Activated T-cell treated with anti-CD3 and anti-CD28 coated beads, Interleukin-2, amount 50 U/mL, for 48 hours (primary cell): ENCODE data around the gene TNFAIP8.

Experiments
- DNase-seq, 2 experiments: peaks; one replicate each; pipeline ENCODE4 v3.0.0-alpha.2; 2020

The TNFAIP8 gene

GRCh38 chr5:119355685-119356611 is at the start of gene TNFAIP8:
TSS of gene TNFAIP8 (plus strand) at chr5:119356019. CDS start at chr5:119356091, 72 bp downstream.
- peak; percentile 88 to 90 for DNase-seq

DNA sequence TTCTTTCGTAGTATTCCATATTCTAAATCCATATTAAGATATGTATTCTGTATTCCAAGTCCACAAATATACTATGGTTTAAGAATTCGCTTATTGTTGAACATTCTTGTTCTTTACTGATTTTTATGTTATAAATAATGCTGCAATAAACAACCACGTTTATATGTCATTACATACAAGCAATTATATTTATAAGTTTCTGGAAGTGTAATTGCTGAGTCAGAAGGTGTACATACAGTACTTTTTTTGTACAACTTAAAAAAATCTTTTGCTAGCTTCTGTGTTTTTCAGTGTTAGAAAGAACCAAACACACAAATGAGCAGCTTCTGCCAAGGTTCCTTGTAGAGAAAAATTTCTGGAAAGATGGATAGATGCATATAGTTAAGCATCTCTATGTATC is 48.6 kb upstream of the TNFAIP8 start:
- no peak for DNase-seq

GRCh38 chr5:119309326-119309725 is 46.5 kb upstream of the TNFAIP8 start:
- no peak for DNase-seq

DNA sequence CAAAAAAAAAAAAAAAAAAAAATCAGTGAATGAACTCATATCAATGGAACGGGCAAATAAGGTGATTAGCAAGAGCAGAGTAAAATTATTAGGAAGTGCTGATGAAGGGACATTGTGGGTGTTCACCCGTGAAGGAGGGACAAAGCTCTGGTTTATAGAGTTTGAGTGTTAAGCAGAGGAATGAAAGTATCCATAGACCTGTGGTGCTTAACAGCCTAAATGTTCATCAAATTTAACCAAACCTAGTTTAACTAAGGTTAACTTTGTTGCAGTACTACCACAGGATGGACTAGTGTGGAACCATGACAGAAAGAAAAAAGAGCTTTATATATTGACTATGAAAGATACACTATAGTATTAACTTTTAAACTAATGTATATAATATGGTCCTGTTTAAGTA is 44.1 kb upstream of the TNFAIP8 start:
- no peak for DNase-seq

DNA sequence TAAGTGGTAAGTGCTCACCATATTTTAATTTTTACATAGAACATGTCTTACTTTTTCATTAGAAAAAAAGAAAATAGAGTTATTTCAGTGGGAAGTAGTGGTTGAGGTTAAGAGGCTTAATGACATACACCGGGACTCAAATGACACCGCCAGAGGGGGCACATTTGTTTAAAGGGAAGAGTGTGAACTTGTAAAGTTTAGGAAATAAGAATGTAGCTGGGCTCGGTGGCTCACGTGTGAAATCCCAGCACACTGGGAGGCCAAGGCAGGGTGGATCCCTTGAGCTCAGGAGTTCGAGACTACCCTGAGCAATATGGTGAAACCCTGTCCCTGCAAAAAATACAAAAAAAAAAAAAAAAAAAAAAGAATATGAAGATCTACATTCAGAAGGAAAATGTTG is 43.4 kb upstream of the TNFAIP8 start:
- no peak for DNase-seq

GRCh38 chr5:119313197-119313596 is 42.6 kb upstream of the TNFAIP8 start:
- DNase-seq = no peak

DNA sequence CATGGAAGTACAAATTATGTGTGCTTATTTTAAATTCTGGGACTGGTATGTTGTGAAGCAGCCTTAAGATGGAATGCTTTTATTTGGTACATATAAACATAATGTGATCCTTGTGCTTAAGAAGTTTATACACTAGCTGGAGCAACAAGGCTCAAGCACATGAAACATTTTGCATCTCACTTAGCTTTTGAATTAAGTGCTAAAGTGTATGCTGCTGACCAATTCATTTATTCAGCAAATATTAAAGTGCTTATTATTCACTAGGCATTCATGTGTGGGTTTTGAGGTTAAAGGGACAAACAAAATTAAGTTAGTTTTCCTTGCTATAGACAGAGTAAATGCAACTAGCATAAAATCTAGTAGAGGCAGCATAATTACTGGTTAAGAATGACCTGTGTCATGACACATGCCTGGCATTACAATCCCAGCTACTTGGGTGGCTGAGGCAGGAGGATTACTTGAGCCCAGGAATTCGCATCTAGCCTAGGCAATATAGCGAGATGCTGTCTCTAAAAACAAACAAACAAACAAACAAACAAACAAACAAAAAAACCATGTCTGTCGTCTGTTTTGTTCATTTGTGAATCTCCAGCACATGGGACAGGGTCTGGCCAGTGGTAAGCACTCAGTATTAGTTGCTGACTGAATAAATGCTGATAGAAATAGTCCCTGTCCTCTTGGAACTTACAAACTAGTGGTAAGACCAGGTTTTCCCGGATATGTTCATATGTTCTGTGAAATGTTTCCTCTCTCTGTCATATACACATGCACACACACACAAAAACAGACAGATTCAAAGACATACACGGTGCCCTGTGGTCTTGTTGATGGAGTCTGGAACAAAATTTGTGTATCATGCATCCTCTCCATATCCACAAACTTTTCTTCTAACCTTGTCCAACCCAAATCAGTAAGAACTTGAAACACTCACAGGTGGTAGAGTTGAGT is 41.9 kb upstream of the TNFAIP8 start:
- no peak for DNase-seq

GRCh38 chr5:119315516-119315949 is 40.3 kb upstream of the TNFAIP8 start:
- DNase-seq = peak; percentile 65 to 72

DNA sequence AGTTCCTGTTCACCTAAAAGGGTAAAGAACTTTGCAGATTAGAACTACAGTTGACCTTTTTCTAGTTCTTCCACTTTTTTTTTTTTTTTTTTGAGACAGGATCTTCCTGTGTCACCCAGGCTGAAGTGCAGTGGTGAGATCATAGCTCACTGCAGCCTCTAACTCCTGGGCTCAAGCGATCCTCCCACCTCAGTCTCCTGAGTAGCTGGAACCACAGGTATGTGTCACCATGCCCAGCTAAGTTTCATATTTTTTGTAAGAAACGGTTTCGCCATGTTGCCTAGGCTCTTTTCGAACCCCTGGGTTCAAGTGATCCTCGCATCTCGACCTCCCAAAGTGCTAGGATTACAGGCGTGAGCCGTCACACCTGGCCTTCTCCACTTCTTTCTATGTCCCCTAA is 39.7 kb upstream of the TNFAIP8 start:
- DNase-seq = peak in 1 of 2 experiments; percentile 43

DNA sequence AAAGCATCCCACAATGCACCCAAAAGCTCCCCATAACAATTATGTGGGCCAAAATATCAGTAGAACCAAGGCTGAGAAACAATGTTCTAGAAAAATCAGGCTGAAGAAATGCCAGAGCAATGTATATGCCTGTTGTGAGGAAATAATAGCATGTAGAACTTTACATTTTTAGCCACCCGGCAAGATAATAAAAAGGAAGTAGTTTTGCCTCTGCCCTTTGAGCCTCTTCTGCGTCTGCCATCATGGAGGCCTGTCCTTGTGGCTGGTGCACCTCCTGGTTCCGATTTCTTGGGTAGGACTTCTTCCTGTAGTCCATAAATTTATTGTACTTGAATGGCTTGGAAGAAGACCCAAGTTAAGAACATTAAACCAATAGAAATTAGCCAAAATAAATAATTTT is 38.9 kb upstream of the TNFAIP8 start:
- DNase-seq = no peak

DNA sequence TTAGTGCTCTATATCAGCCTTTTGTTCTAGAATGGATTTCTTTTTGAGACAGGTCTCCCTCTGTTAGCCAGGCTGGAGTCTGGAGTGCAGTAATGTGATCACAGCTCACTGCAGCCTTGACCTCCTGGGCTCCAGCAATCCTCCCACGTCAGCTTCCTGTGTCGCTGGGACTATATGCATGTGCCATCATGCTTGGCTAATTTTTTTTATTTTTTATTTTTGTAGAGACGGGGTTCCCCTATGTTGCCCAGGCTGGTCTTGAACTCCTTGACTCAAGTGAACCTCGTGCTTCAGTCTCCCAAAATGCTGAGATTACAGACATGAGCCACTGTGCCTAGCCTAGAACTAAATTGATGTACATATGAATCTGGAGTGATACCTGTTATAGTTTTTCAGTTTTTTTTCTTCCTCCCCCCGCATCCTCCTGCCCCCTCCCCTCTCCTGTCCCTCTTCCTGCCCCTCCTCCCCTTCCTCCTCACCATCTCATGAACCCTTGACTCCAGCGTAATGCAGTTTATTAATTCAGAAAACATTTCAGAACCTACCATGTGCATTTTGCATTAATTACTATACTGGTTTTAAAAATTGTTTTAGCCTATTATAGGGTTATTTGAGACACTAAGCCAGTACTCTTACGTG is 37.4 kb upstream of the TNFAIP8 start:
- peak in 1 of 2 experiments; percentile 38 for DNase-seq

- DNase-seq = no peak
Observed at GRCh38 chr5:119319401-119319800, 36.4 kb upstream of the TNFAIP8 start.

- no peak for DNase-seq
Observed at GRCh38 chr5:119319890-119320289, 35.9 kb upstream of the TNFAIP8 start.

- DNase-seq = no peak
Observed at GRCh38 chr5:119321569-119322311, 34.1 kb upstream of the TNFAIP8 start.

GRCh38 chr5:119322312-119322947 is 33.4 kb upstream of the TNFAIP8 start:
- no peak for DNase-seq

- peak in 1 of 2 experiments; percentile 40 for DNase-seq
Observed at GRCh38 chr5:119322948-119323537, 32.8 kb upstream of the TNFAIP8 start.

GRCh38 chr5:119323601-119324000 is 32.2 kb upstream of the TNFAIP8 start:
- no peak for DNase-seq

GRCh38 chr5:119324842-119325241 is 31.0 kb upstream of the TNFAIP8 start:
- no peak for DNase-seq

DNA sequence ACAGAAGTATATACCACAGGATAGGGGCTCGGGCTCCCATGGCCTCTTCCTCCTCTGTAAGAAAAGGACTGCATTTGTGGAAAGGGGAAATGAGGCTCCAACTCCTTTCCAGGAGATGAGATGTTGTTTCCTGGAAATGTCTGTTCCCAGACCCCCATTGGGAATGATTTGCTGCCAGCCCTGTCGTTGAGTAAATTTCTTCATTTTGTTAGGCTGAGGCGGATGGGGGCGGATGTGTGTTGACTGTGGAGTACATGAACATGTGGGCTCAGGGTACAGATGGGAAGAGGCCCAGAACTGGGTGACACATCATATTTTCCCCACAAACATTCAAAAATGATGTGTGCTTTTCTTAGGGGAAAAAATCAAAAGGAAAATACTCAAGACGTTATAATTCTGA is 28.8 kb upstream of the TNFAIP8 start:
- peak; percentile 71 to 72 for DNase-seq

DNA sequence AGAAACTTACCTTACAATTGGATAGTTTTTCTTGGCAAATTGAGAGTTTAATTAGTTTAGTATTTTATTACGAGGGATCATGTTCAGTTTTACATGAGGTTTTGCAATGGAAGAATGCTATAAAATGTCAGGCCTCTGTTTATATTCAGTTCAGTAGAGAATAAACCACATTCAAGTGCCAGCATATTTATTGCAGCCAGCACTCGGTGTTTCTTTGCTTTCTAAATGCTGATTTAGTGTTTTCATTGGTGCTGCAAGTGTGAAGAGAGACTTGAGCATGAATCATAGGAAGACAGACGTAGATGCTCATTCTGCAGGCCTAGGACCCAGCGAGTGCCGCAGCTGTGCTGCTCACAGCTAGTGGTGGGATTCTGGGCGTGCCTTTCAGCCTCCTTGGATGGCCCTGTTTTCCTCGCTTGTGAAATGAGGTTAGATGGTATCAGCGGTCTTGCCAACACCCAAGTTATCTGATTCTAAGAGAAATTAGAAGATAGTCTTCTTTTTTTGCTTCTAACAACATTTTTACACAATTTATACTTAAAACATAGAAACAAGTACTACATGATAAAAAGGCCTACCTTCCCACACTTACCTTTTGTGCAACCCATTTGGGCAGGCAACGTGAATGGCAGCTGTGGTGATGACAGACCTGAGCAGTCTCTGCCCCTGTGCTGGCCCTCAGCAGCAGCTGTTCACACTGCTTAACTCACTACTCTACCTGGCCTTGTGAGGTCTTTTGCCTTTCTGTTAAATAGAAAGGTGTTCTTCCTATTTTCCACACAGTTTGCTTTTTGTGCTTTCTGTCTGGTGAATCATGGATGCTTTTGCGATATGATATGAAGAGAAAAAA is 26.8 kb upstream of the TNFAIP8 start:
- DNase-seq = peak; percentile 67 to 71
